Measurements from ENCODE around the gene VDR.

GRCh38 chr12:47858511-47859266 is 46.1 kb downstream of the VDR start:
- TF ChIP-seq CTCF (IDR thresholded peaks at IDR 0.05) (no peak), POLR2A (IDR thresholded peaks at IDR 0.05) (no peak)
